Liver (tissue), 3 donors: ENCODE results near the gene ITIH4.

Source experiments
- CTCF ChIP-seq: fragments of 150-350 bp; IDR thresholded peaks from 2 replicates; pipeline ENCODE4 v1.5.1; 2017; ENCODE audit warnings: improper control_type of control experiment, low read depth, low read length; ENCODE audit not compliant: missing input control
- MAX ChIP-seq: IDR thresholded peaks from 2 replicates; pipeline ENCODE4 v1.6.1; 2016; ENCODE audit warnings: antibody characterized with exemption
- RAD21 ChIP-seq, 2 donors: IDR thresholded peaks; 2 replicates each; pipeline ENCODE4 v1.6.1; 2016; ENCODE audit warnings: antibody characterized with exemption in 2 of 2, mild to moderate bottlenecking in 2 of 2
- donor health status: healthy.
- donor health status: healthy.

- TF ChIP-seq CTCF = no peak
- TF ChIP-seq RAD21 (IDR thresholded peaks at IDR 0.05) = no peak
- no peak for TF ChIP-seq MAX
These were observed 39.1 kb downstream of the ITIH4 start for GRCh38 chr3:52791366-52791765.
